ENCODE measurements around the gene KRTAP9-7.
A peak's percentile ranks its signal among the peaks of the same experiment; 100 is the strongest.

KRTAP9-7 gene

GRCh38 chr17:41278176-41278955 lies 2.9 kb downstream of the KRTAP9-7 start:
- DNase-seq: no peak

GRCh38 chr17:41284043-41284442 lies 8.5 kb downstream of the KRTAP9-7 start:
- DNase-seq: no peak

DNA sequence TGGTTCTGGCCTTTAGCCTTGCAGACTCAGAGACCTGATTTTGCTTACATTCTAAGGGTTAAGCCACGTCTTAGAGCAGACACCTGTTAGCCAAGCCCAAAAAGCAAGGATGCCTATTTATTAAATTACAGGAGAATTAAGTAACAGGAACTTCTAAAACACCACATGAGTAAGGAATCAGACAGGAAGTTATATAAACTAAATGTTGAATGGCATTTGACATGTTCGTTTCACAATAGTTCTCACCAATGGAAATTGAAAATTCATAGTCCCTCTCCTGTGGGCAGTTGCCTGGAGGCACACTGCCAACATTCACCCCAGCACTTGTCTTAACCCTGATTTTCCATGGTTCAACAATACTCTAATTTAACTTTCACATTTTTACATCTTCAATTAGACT lies 9.0 kb downstream of the KRTAP9-7 start:
- DNase-seq: no peak

- DNase-seq: no peak
Measured at GRCh38 chr17:41287050-41287449, 11.6 kb downstream of the KRTAP9-7 start.

- DNase-seq: no peak
Measured at GRCh38 chr17:41294016-41294415, 18.5 kb downstream of the KRTAP9-7 start.

- no peak for DNase-seq
Measured at GRCh38 chr17:41296846-41297245, 21.3 kb downstream of the KRTAP9-7 start.

GRCh38 chr17:41298458-41299135 lies 23.1 kb downstream of the KRTAP9-7 start:
- no peak for DNase-seq

GRCh38 chr17:41301204-41301790 lies 25.8 kb downstream of the KRTAP9-7 start:
- no peak for DNase-seq

- DNase-seq: peak; percentile 57
Measured at GRCh38 chr17:41301916-41302901, 26.7 kb downstream of the KRTAP9-7 start, which contains the start of gene KRTAP29-1. Gene KRTAP29-1, minus strand, starts transcription at chr17:41302851. Its CDS starts 0 bp downstream, at chr17:41302851.

DNA sequence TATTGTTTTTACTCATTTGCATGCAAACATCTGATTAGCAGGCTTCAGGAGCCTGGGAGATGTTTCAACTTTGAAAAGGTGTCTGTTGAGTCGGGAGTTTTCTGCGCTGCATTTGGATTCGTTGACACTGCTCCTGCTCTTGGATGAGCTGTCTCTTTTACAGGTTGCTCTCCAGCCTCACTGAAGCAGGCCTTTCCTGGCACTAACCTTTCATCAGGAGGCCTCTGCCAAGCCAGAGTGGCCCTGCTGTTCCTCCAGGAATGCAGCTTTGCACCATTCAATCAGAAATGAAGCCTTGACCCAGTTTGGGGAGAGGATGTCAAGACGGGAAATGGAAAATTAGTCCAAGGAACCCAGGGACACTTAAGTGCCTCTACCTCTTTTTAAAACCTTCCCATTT lies 27.5 kb downstream of the KRTAP9-7 start:
- DNase-seq: no peak

DNA sequence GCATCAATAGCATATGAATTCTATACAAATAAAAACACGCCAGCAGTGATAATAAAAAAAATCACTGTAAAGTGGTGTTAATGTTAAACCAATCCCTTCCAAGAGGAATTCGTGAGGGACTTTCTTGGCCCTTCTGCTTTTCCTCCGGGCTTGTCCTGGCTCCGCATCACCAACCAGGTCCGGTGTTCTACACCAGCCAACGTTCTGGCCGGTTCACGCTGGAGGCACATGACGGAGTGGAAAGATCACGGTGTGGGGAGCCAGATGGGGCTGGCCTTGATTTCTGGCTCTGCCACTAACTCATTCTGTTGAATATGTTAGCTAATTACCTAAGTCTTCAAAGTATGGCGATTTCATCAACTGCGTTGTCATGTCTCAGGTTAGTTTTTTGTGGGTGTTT lies 28.6 kb downstream of the KRTAP9-7 start:
- no peak for DNase-seq

GRCh38 chr17:41307647-41308046 lies 32.1 kb downstream of the KRTAP9-7 start:
- no peak for DNase-seq

DNA sequence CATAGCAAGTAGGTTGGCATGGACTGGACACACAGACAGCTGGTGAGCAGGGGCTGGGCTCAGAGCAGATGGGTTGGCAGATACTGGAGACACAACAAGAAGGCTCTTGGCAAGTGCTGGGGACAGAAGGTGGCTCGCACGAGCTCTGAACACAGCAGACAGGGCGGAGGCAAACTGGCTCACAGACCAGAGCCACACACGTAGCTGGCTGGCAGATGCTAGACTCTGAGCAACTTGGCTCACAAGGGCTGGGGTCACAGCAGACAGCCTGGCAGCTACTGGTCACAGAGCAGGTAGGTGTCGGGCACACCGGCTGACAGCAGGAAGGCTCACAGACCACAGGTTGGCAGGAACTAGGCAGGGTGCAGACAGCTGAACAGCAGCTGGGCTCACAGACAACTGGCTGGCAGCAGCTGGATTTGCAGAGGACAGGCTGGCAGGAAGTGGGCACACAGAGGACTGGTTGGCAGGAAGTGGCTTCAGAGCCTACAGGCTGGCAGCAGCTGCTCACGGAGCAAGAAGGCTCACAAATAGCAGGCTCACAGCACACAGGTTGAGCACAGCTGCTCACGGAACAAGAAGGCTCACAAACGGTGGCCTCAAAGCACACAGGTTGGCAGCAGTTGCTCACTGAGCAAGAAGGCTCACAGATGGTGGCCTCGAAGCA lies 32.9 kb downstream of the KRTAP9-7 start:
- DNase-seq: peak; percentile 95

- DNase-seq: peak; percentile 85
Measured at GRCh38 chr17:41308918-41309359, 33.4 kb downstream of the KRTAP9-7 start, which contains the start of gene KRTAP16-1. Gene KRTAP16-1, minus strand, starts transcription at chr17:41309309. Its CDS starts 56 bp downstream, at chr17:41309253.

DNA sequence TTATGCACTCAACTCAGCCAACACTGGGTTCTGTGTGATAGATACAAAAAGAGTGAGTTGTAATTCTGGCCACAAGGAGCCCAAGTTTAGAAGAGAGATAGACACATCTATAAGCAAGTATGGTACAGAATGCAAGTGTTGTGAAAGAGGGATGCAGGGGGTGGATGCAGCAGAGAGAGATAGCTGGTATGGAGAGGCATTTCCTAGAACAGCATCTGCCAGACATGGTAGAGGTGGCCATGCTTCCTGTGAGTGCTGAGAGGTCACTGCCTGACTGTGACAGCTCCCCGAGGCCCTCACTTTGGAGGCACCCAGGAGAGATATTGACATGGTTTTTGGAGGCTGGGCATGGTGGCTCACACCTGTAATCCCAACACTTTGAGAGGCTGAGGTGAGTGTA lies 35.6 kb downstream of the KRTAP9-7 start:
- no peak for DNase-seq

DNA sequence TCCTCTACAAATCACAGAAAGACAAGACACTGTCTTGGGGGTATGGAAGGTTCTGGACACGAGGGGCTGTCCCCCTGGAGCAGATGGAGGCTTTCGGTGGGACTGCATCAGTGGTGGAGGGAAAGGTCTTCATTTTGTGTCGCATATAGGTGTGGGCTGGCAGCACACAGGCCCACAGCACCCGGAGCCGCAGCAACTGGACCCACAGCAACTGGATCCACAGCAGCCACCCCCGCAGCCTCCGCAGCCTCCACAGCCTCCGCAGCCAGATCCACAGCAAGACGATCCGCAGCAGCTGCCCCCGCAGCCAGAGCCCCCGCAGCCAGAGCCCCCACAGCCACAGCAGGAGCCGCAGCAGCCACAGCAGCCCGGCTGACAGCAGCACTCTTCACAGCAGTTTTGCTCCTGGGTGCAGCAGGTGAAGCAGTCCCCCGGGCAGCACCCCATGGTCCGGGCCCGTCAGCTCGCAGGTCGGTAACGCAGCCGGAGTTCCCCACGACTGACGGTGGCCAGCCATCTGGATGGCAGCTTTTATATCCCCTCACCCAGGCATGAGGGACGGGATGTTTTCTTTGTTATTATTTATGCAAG lies 39.8 kb downstream of the KRTAP9-7 start, which contains the start of gene KRTAP17-1:
TSS of gene KRTAP17-1 (minus strand) at position 507 of the 591 bp plus-strand sequence. CDS start at position 447, 60 bp downstream.
- no peak for DNase-seq

DNA sequence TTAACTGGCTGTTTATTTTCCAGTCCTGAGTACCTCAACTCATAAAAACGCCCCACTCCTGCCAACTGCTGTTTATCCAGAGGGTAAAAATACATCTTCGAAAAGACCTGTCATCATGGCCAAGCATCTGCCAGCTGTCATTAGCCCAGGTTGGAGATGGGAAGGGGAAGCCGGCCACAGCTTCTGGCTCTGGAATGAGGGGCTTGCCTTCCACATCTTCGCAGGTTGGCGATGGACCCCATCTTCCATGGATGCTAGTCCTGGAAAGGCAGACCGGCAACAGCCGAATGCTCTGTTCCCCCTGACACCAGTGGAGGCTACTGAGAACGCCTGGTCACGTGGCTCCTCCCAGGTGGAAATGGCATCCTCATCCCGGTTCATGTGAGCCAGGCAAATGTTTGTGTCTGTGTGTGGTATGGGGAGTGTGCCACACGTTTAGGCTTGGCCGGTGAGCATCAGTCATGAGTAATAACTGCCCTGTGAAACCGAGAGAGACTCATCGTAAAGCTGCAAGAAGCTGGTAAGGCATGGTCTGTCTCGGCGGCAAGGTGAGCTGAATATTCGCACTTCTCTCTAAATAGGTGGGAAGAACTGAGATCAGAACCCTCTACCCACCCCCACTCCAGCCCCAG lies 40.4 kb downstream of the KRTAP9-7 start:
- no peak for DNase-seq

DNA sequence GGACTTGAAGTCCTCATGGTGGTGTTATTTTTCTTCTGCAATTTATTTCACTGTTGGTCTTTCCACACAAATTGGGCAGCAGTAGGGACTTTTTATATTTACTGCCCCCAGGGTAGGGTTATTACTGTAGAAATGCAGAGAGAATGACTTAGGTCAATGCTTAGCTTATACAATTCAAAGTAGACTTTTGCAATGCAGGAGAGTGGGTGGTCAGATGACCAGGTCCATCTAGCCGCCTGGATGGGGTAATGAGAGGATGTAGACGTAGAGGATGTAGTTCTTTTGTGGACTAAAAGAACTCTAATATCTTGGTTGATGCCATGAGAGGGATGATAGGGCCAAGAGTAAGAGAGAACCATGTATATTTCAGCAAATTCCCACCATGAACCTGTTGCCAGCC lies 42.7 kb downstream of the KRTAP9-7 start:
- DNase-seq: no peak

- peak; percentile 56 for DNase-seq
Measured at GRCh38 chr17:41322094-41322902, 46.8 kb downstream of the KRTAP9-7 start.

All from RPMI8226 (cell line).